BJ (cell line): ENCODE measurements around the gene NEK7. TPM values are rescaled to one million over a fixed set of nuclear protein-coding genes. Genes with fewer than 3 reads are reported as not detected.
A peak's percentile ranks its signal among the peaks of the same experiment; 100 is the strongest.

ENCODE experiments used
- CTCF ChIA-PET: fragments of 350-600 bp; formaldehyde crosslinking; extraction: SDS; loops from one replicate; lab custom pipeline; 2021; ENCODE audit warnings: antibody characterized with exemption, inconsistent platforms; lab: Yijun Ruan, JAX
- POLR2A ChIA-PET: fragments of 300-600 bp; sonication (Branson Sonifier 250); formaldehyde crosslinking; extraction: SDS; loops from one replicate; lab custom pipeline; 2021; ENCODE audit warnings: antibody characterized with exemption; lab: Charles Lee
- DNase-seq: peaks from one replicate; pipeline ENCODE4 v3.0.0-alpha.2; 2011; ENCODE audit warnings: low read depth
- H3K27me3 ChIP-seq: 2 replicates; pipeline ENCODE4 v1.6.0; 2011; ENCODE audit warnings: low read length; ENCODE audit not compliant: control insufficient read depth, insufficient read depth
- H3K36me3 ChIP-seq: 2 replicates; pipeline ENCODE4 v1.5.1; 2011; ENCODE audit warnings: low read length; ENCODE audit not compliant: control insufficient read depth, insufficient read depth
- H3K4me3 ChIP-seq: 2 replicates; pipeline ENCODE4 v1.5.1; 2011; ENCODE audit warnings: low read depth, mild to moderate bottlenecking, control low read depth, low read length
- polyA minus RNA-seq: library from RNA; depleted of rRNA, polyadenylated mRNA; stranded (reverse); fragments of >200 nt; gene quantifications from 2 replicates; pipeline ENCODE4 v1.2.3, GENCODE V29; 2011; rRNA and poly(A)+ RNA removed
- polyA plus RNA-seq: library from polyadenylated mRNA; depleted of rRNA; stranded (reverse); fragments of >200 nt; gene quantifications from 2 replicates; pipeline ENCODE4 v1.2.3, GENCODE V29; 2011; rRNA removed
- TF ChIP-seq, protein P1 (sequence below): IDR thresholded peaks from 2 replicates; pipeline ENCODE4 v1.5.1; 2011; ENCODE audit warnings: low read depth, mild to moderate bottlenecking, control low read depth, inconsistent platforms, low read length, moderate library complexity; ENCODE audit not compliant: insufficient read depth

The NEK7 gene
- 428 and 674 TPM in 2 replicates for polyA plus RNA-seq
- polyA minus RNA-seq: 254 and 271 TPM in 2 replicates

DNA sequence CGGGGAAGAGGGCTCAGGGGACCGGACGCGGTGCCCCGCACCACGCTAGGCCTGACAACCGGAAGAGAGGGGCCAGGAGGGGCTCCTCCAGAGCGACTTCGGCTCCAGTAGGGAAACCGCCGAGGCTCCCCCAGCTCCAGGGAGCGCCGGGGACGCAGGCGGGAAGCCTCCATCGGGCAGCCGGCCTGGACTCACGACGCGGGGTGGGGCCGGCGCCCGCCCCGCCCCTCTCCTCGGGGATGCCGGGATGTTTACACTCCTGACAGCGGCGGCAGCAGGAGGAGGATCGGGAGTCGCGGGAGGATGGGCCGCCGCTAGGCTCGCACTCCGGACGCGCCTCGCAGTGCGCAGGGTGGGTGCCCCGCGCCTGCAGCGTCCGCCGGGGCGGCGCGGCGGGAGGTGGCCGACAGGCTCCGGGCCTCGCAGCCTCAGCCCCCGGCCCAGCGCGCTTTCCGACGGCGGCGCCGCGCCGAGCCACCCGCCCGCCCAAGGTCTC lies at the start of gene NEK7:
Gene NEK7, plus strand, starts transcription at position 254 of the 496 bp plus-strand sequence. CDS start 75,583 bp downstream, outside the sequence.
- TF ChIP-seq, protein P1, sequence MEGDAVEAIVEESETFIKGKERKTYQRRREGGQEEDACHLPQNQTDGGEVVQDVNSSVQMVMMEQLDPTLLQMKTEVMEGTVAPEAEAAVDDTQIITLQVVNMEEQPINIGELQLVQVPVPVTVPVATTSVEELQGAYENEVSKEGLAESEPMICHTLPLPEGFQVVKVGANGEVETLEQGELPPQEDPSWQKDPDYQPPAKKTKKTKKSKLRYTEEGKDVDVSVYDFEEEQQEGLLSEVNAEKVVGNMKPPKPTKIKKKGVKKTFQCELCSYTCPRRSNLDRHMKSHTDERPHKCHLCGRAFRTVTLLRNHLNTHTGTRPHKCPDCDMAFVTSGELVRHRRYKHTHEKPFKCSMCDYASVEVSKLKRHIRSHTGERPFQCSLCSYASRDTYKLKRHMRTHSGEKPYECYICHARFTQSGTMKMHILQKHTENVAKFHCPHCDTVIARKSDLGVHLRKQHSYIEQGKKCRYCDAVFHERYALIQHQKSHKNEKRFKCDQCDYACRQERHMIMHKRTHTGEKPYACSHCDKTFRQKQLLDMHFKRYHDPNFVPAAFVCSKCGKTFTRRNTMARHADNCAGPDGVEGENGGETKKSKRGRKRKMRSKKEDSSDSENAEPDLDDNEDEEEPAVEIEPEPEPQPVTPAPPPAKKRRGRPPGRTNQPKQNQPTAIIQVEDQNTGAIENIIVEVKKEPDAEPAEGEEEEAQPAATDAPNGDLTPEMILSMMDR: no peak
- ChIA-PET POLR2A (interaction anchor here (0.6 to 1.1 kb wide), 2 partner anchors 14 to 55 kb away, joined by 3 to 8 read pairs; no protein-coding TSS in a partner anchor), CTCF (interaction anchor here (0.8 to 4.5 kb wide), 22 partner anchors 13 to 526 kb away, joined by 3 to 25 read pairs (median 4); no protein-coding TSS in a partner anchor)
- H3K4me3 ChIP-seq: peak within 1 kb of the TSS; percentile 56
- no peaks in the 10 kb centered on the region for H3K36me3 ChIP-seq
- no peak for DNase-seq
- H3K27me3 ChIP-seq: no peaks in the 10 kb centered on the region

DNA sequence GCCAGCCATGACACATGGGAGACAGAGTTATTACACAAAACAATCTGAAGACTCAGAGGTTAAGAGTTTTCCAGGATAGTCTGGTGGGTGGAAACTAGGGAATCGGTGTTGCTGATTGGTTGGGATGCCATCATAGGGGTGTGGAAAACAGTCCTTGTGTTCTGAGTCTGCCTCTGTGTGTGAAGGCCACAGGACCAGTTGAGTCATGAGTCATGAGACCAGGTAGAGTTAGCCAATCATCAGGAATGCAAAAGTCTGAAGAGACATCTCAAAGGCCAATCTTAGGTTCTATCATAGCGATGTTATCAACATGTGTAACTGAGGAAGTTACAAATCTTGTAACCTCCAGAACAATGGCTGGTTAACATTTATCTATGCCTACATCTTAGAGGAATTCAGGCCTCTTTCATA lies 49.7 kb upstream of the NEK7 start:
- Histone ChIP-seq H3K4me3 (no peak overlapping the region), H3K36me3 (no peaks in the 10 kb centered on the region), H3K27me3 (no peaks in the 10 kb centered on the region)
- POLR2A ChIA-PET: no interaction called here
- TF ChIP-seq, protein P1: no peak
- CTCF ChIA-PET: interaction anchor here (1.0 kb wide), 1 partner anchor 49 kb away, joined by 4 read pairs; no protein-coding TSS in a partner anchor
- DNase-seq: no peak

DNA sequence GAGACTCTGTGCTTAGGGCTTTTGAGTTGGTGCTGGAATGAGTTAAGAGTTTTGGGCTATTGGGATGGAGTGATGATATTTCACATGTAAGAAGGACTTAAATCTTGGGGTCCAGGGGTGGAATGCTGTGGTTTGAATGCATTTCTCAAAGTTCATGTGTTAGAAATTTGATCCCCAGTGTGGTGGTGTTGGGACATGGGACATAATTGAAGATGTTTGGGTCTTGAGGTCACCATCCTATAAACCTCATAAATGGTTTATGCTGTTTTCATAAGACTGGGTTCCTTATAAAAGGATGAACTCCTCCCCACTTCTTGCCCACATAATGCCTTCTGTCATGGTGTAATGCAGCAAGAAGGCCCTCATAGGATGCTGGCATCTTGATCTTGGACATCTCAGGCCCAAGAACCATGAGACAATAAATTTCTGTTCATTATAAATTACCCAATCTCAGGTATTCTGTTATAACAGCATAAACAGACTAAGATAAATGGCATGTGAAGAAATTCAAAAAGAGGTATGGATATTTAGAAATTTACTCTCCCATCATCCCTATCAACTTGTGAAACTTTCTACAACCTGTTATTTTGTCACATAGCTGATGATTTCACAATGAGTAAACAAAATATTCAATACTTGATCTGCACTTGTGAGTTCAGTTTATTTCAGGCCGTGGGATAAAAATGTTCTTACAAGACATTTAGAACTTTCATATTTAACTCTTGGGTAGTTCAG lies 48.0 kb upstream of the NEK7 start:
- TF ChIP-seq, protein P1: no peak
- Histone ChIP-seq H3K27me3 (no peaks in the 10 kb centered on the region), H3K36me3 (no peaks in the 10 kb centered on the region), H3K4me3 (no peak overlapping the region)
- ChIA-PET CTCF (interaction anchor here (1.1 kb wide), 1 partner anchor 11 kb away, joined by 3 read pairs; no protein-coding TSS in a partner anchor), POLR2A (no interaction called here)
- DNase-seq: no peak

DNA sequence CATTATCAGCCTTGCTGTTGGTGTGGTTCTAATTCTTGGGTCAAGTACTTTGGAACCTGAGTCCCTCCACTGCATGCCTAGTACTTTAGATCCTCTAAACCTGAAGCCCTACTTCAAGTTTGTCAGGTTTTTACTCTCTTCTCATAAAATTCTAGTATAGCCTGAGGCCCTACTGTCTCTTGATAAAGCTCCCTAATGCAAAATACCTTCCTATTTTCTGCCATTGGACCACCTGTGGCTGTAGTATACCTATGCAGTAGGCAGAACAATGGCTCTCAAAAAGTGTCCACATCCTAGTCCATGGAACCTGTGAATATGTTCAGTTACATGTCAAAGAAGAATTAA lies 47.5 kb upstream of the NEK7 start:
- CTCF ChIA-PET: interaction anchor here (1.1 kb wide), 1 partner anchor 12 kb away, joined by 3 read pairs; no protein-coding TSS in a partner anchor
- TF ChIP-seq, protein P1: no peak
- POLR2A ChIA-PET: no interaction called here
- no peak for DNase-seq
- no peaks in the 10 kb centered on the region for H3K36me3 ChIP-seq
- no peaks in the 10 kb centered on the region for H3K27me3 ChIP-seq
- H3K4me3 ChIP-seq: no peak overlapping the region

DNA sequence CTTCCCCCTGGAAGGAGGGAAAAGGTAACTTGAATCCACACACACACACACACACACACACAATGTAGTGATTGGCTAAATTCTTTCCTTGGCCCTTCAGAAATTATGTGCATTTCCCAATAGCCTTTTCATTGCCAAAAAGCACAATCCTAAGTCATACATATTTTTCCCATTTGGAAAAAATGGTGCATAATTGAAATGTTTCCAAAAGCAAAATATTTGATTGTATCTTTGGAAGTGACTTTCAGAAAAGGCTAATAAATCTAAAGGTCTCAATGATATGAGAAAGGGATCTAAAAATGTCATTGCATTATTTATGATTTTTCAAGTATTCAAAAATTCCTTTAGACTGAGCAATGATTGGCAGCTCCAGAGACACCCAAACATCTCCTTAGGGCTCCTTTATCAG lies 43.5 kb upstream of the NEK7 start:
- no peaks in the 10 kb centered on the region for H3K36me3 ChIP-seq
- ChIA-PET POLR2A (interaction anchor here (0.6 to 0.7 kb wide), 4 partner anchors 24 to 560 kb away, joined by 3 to 4 read pairs (median 3); no protein-coding TSS in a partner anchor), CTCF (interaction anchor here (1.0 to 1.4 kb wide), 4 partner anchors 9 to 573 kb away, joined by 3 to 4 read pairs (median 3); no protein-coding TSS in a partner anchor)
- DNase-seq: peak; percentile 73
- no peak overlapping the region for H3K4me3 ChIP-seq
- H3K27me3 ChIP-seq: no peaks in the 10 kb centered on the region
- TF ChIP-seq, protein P1: no peak
